ENCODE results near the gene SPAG16. TPM values are rescaled to one million over a fixed set of nuclear protein-coding genes. Genes with fewer than 3 reads are reported as not detected.

SPAG16 gene
- total RNA-seq, 1 experiment from 2014 or later: 21.5 TPM

DNA sequence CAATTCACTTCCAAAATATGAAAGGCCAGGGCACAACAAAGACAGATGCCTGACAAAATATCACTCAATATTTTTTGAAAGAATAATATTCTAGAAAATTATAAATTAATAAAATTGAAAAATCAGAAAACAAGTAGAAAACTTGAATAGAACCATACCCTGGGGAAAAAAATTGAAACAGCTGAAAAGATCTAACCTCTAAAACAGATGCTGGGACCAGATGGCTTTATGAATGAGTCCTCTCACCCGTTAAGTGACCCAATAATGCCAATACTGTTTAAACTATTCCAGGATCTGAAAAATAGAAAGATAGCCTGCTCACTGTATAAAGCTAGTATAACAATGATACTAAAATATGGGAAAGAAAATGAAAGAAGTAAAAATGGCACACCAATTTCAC lies 804.3 kb downstream of the SPAG16 start:
- ChIA-PET CTCF (no interaction called here), POLR2A (no interaction called here)
- Mint-ChIP-seq H3K27me3 (ENCODE audit: insufficient read depth, unreplicated experiment) (no peaks in the 10 kb centered on the region), H3K4me1 (ENCODE audit: low read depth, unreplicated experiment) (no peaks in the 10 kb centered on the region), H3K4me3 (ENCODE audit: unreplicated experiment) (no peak overlapping the region), H3K36me3 (ENCODE audit: insufficient read depth, unreplicated experiment) (no peaks in the 10 kb centered on the region), H3K9me3 (ENCODE audit: unreplicated experiment) (no peaks in the 10 kb centered on the region), H3K27ac (ENCODE audit: unreplicated experiment) (no peak overlapping the region)
- no peak for DNase-seq
- TF ChIP-seq, protein P1, sequence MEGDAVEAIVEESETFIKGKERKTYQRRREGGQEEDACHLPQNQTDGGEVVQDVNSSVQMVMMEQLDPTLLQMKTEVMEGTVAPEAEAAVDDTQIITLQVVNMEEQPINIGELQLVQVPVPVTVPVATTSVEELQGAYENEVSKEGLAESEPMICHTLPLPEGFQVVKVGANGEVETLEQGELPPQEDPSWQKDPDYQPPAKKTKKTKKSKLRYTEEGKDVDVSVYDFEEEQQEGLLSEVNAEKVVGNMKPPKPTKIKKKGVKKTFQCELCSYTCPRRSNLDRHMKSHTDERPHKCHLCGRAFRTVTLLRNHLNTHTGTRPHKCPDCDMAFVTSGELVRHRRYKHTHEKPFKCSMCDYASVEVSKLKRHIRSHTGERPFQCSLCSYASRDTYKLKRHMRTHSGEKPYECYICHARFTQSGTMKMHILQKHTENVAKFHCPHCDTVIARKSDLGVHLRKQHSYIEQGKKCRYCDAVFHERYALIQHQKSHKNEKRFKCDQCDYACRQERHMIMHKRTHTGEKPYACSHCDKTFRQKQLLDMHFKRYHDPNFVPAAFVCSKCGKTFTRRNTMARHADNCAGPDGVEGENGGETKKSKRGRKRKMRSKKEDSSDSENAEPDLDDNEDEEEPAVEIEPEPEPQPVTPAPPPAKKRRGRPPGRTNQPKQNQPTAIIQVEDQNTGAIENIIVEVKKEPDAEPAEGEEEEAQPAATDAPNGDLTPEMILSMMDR (IDR thresholded peaks at IDR 0.05; ENCODE audit: insufficient read depth in 1 of 2, low read depth in 1 of 2, low read length in 1 of 2, severe bottlenecking in 1 of 2, unreplicated experiment in 1 of 2): no peak
- no TSS peak for BruUV-seq (replicated peaks)
- intact Hi-C loops (cut with micrococcal nuclease; ENCODE audit: unreplicated experiment): no loop called here
- H3K27me3 ChIP-seq (replicated peaks; ENCODE audit: control insufficient read depth, insufficient read depth, low read length): no peaks in the 10 kb centered on the region
- H3K36me3 ChIP-seq (ENCODE audit: control insufficient read depth, insufficient read depth, low read length): no peaks in the 10 kb centered on the region
- no peaks in the 10 kb centered on the region for H3K9me3 ChIP-seq
- H3K4me1 ChIP-seq: no peaks in the 10 kb centered on the region
- no peak overlapping the region for H3K4me3 ChIP-seq (ENCODE audit: low read depth, low read length)

DNA sequence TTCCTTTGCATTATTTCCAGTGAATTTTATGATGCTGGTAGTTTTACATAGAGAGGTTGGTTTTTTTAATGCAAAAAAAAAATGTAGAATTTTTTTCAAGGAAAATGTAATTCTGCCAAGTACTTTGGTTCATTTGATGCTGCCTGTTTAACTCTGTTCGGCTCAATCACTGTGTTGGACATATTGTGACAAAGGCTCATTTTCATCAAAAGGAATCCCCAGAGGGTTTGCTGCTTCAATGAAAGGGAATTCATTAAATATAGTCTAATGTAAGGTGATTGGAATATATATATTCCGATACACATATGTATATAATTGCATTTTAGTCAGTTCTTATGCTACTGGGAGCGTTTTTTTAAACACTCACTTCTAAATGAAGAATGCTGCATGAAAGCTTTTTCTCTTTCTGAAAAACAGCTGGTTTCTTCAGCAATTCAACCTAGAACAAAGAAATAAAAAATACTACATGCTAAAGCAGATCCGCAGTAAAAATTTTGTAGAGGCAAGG lies 812.0 kb downstream of the SPAG16 start:
- Histone ChIP-seq H3K36me3 (ENCODE audit: control insufficient read depth, insufficient read depth, low read length) (no peaks in the 10 kb centered on the region), H3K27me3 (replicated peaks; ENCODE audit: control insufficient read depth, insufficient read depth, low read length) (no peaks in the 10 kb centered on the region), H3K9me3 (no peaks in the 10 kb centered on the region), H3K4me1 (no peaks in the 10 kb centered on the region), H3K4me3 (ENCODE audit: low read depth, low read length) (no peak overlapping the region)
- no TSS peak for BruUV-seq (replicated peaks)
- Mint-ChIP-seq H3K36me3 (ENCODE audit: insufficient read depth, unreplicated experiment) (no peaks in the 10 kb centered on the region), H3K27me3 (ENCODE audit: insufficient read depth, unreplicated experiment) (no peaks in the 10 kb centered on the region), H3K4me1 (ENCODE audit: low read depth, unreplicated experiment) (no peaks in the 10 kb centered on the region), H3K4me3 (ENCODE audit: unreplicated experiment) (no peak overlapping the region), H3K27ac (ENCODE audit: unreplicated experiment) (no peak overlapping the region), H3K9me3 (ENCODE audit: unreplicated experiment) (no peaks in the 10 kb centered on the region)
- ChIA-PET CTCF (no interaction called here), POLR2A (no interaction called here)
- TF ChIP-seq, protein P1 (IDR thresholded peaks at IDR 0.05; ENCODE audit: insufficient read depth in 1 of 2, low read depth in 1 of 2, low read length in 1 of 2, severe bottlenecking in 1 of 2, unreplicated experiment in 1 of 2): no peak
- no peak for DNase-seq
- intact Hi-C loops (cut with micrococcal nuclease; ENCODE audit: unreplicated experiment): no loop called here

DNA sequence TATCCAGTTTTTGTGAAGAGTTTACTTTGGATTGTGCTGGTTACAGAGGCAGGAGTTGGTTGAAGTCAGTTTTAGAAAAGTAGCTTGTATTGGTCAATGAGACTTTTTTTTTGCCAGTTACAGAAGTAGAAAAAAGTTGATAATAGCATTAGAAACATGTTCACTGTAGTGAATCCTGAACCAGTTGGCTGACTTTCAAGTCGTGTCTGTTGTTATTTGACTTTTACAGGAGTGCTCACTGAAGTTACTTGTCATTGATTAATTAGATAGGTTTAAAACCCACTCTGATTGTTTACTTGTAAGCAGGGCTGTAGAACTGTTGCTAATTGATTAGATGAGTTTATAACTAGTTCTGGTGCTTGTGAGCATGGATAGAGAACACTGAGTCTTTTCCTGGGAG lies 814.5 kb downstream of the SPAG16 start:
- POLR2A ChIA-PET: no interaction called here
- Mint-ChIP-seq H3K27me3 (ENCODE audit: insufficient read depth, unreplicated experiment) (no peaks in the 10 kb centered on the region), H3K4me3 (ENCODE audit: unreplicated experiment) (no peak overlapping the region), H3K27ac (ENCODE audit: unreplicated experiment) (no peak overlapping the region), H3K9me3 (ENCODE audit: unreplicated experiment) (no peaks in the 10 kb centered on the region), H3K36me3 (ENCODE audit: insufficient read depth, unreplicated experiment) (no peaks in the 10 kb centered on the region), H3K4me1 (ENCODE audit: low read depth, unreplicated experiment) (no peaks in the 10 kb centered on the region)
- intact Hi-C loops (cut with micrococcal nuclease; ENCODE audit: unreplicated experiment): no loop called here
- no peak for DNase-seq
- Histone ChIP-seq H3K4me1 (no peaks in the 10 kb centered on the region), H3K27me3 (replicated peaks; ENCODE audit: control insufficient read depth, insufficient read depth, low read length) (no peaks in the 10 kb centered on the region), H3K4me3 (ENCODE audit: low read depth, low read length) (no peak overlapping the region), H3K36me3 (ENCODE audit: control insufficient read depth, insufficient read depth, low read length) (no peaks in the 10 kb centered on the region), H3K9me3 (no peaks in the 10 kb centered on the region)
- TF ChIP-seq, protein P1 (IDR thresholded peaks at IDR 0.05; ENCODE audit: insufficient read depth in 1 of 2, low read depth in 1 of 2, low read length in 1 of 2, severe bottlenecking in 1 of 2, unreplicated experiment in 1 of 2): no peak
- no TSS peak for BruUV-seq (replicated peaks)
- CTCF ChIA-PET: no interaction called here
